Pulmonary artery endothelial cell (primary cell): ENCODE results near the gene ELF2. TPM values are rescaled to one million over a fixed set of nuclear protein-coding genes. Genes with fewer than 3 reads are reported as not detected.
"Not testable (repeated sequence)": the region's sequence is repeated elsewhere in the genome, so short reads cannot be mapped to it uniquely, and the experiment has no call there.

Experiments
- DNase-seq: peaks from one replicate; pipeline ENCODE4 v3.0.0-alpha.2; 2011; ENCODE audit warnings: low read depth, low spot score
- total RNA-seq: library from RNA; depleted of rRNA; stranded (reverse); fragments of >200 nt; gene quantifications from 2 replicates; pipeline ENCODE4 v1.2.3, GENCODE V29; 2014

ELF2 gene
- total RNA-seq, 1 donor from 2014 or later, result 36.5 TPM

GRCh38 chr4:139024686-139025085 is 152.3 kb downstream of the ELF2 start:
- no peak for DNase-seq

- no peak for DNase-seq
Observed at GRCh38 chr4:139022835-139023234, 154.2 kb downstream of the ELF2 start.

- DNase-seq, result not testable (repeated sequence)
Observed at GRCh38 chr4:139021071-139021470, 155.9 kb downstream of the ELF2 start.

GRCh38 chr4:139020384-139020783 is 156.6 kb downstream of the ELF2 start:
- DNase-seq, result no peak

- DNase-seq, result no peak
Observed at GRCh38 chr4:139018971-139019758, 157.9 kb downstream of the ELF2 start.

GRCh38 chr4:139018501-139018900 is 158.5 kb downstream of the ELF2 start:
- no peak for DNase-seq

GRCh38 chr4:139017861-139018260 is 159.2 kb downstream of the ELF2 start:
- DNase-seq, result no peak

- no peak for DNase-seq
Observed at GRCh38 chr4:139015948-139016471, 161.0 kb downstream of the ELF2 start.

- DNase-seq, result peak; percentile 78
Observed at GRCh38 chr4:139015269-139015947, 161.6 kb downstream of the ELF2 start, which contains the start of gene NOCT. NOCT (plus strand) TSS chr4:139015781; CDS start chr4:139015982, 201 bp downstream.

GRCh38 chr4:139014371-139015268 is 162.4 kb downstream of the ELF2 start:
- DNase-seq, result peak; percentile 96

- DNase-seq, result no peak
Observed at GRCh38 chr4:139011225-139011950, 165.6 kb downstream of the ELF2 start.

GRCh38 chr4:139009702-139010101 is 167.3 kb downstream of the ELF2 start:
- DNase-seq, result no peak

- DNase-seq, result not testable (repeated sequence)
Observed at GRCh38 chr4:139008278-139008677, 168.7 kb downstream of the ELF2 start.

- DNase-seq, result no peak
Observed at GRCh38 chr4:139007640-139008039, 169.4 kb downstream of the ELF2 start.

Other genes with a start within 250 kb of the ELF2 start
- 23.6 and 30.3 TPM in 2 replicates for gene NOCT, start 161.4 kb downstream of the ELF2 start, total RNA-seq
- gene MGARP, start 103.0 kb upstream of the ELF2 start, total RNA-seq, result 55.8 and 57.2 TPM in 2 replicates
- gene NAA15, start 124.3 kb upstream of the ELF2 start, total RNA-seq, result 35.1 and 48.4 TPM in 2 replicates
- 66.4 and 73.7 TPM in 2 replicates for gene NDUFC1, start 125.3 kb upstream of the ELF2 start, total RNA-seq